GM18519 (cell line): ENCODE data around the gene AP3D1.

Experiments used
- ATAC-seq: cut with Tn5 transposase; IDR thresholded peaks from one replicate; pipeline ENCODE4 v1.9.1; 2021; ENCODE audit warnings: mild to moderate bottlenecking, moderate library complexity; ENCODE audit not compliant: unreplicated experiment, low FRiP score

AP3D1 gene

GRCh38 chr19:2113439-2114211 is 37.7 kb downstream of the AP3D1 start:
- ATAC-seq = no peak

GRCh38 chr19:2112516-2113320 is 38.6 kb downstream of the AP3D1 start:
- no peak for ATAC-seq

- ATAC-seq = no peak
These were observed 39.5 kb downstream of the AP3D1 start for GRCh38 chr19:2111886-2112285.

GRCh38 chr19:2111425-2111824 is 39.9 kb downstream of the AP3D1 start:
- ATAC-seq = no peak

- ATAC-seq = no peak
These were observed 40.5 kb downstream of the AP3D1 start for GRCh38 chr19:2110822-2111221.

GRCh38 chr19:2109046-2109864 is 42.1 kb downstream of the AP3D1 start:
- ATAC-seq = no peak

- no peak for ATAC-seq
These were observed 42.9 kb downstream of the AP3D1 start for GRCh38 chr19:2108251-2109016.

- no peak for ATAC-seq
These were observed 48.2 kb downstream of the AP3D1 start for GRCh38 chr19:2103045-2103707.

- no peak for ATAC-seq
These were observed 49.7 kb downstream of the AP3D1 start for GRCh38 chr19:2101417-2102335.

- no peak for ATAC-seq
These were observed 50.7 kb downstream of the AP3D1 start for GRCh38 chr19:2100719-2101061.

- ATAC-seq = no peak
These were observed 51.2 kb downstream of the AP3D1 start for GRCh38 chr19:2099937-2100718.

- ATAC-seq = no peak
These were observed 52.3 kb downstream of the AP3D1 start for GRCh38 chr19:2099054-2099501.

- no peak for ATAC-seq
These were observed 53.5 kb downstream of the AP3D1 start for GRCh38 chr19:2097886-2098327.

- ATAC-seq = no peak
These were observed 54.0 kb downstream of the AP3D1 start for GRCh38 chr19:2097203-2097885.

GRCh38 chr19:2096480-2097202 is 54.7 kb downstream of the AP3D1 start, which contains the start of gene IZUMO4:
Gene IZUMO4 (plus strand): TSS chr19:2096915. CDS start chr19:2096946, 31 bp downstream.
- peak; percentile 59 for ATAC-seq

GRCh38 chr19:2096034-2096479 is 55.3 kb downstream of the AP3D1 start, which contains the start of gene MOB3A:
Gene MOB3A (minus strand): TSS chr19:2096326. CDS start chr19:2078560, 17,766 bp downstream.
- peak; percentile 26 for ATAC-seq
